ENCODE data around the gene CCDC34. TPM values are rescaled to one million over a fixed set of nuclear protein-coding genes. Genes with fewer than 3 reads are reported as not detected.

The CCDC34 gene
- total RNA-seq, 2 experiments from 2014 or later, result 1.3 to 1.6 TPM

GRCh38 chr11:27312110-27312509 lies 50.9 kb downstream of the CCDC34 start:
- no peak overlapping the region for H3K27ac Mint-ChIP-seq
- ATAC-seq (ENCODE audit: poor library complexity) (no peak), DNase-seq (no peak)
- no peaks in the 10 kb centered on the region for H3K27me3 ChIP-seq (ENCODE audit: control insufficient read depth in 1 of 2, insufficient read depth in 2 of 2, low read length in 2 of 2)
- no peak overlapping the region for H3K4me3 ChIP-seq (ENCODE audit: low read length)
- H3K4me1 ChIP-seq (ENCODE audit: insufficient read depth, low read length), result no peaks in the 10 kb centered on the region
- no peaks in the 10 kb centered on the region for H3K36me3 ChIP-seq (ENCODE audit: insufficient read depth, low read length)
- H3K27ac ChIP-seq (ENCODE audit: low read depth in 1 of 2, low read length in 2 of 2), result no peak overlapping the region
- H3K27me3 Mint-ChIP-seq, result no peaks in the 10 kb centered on the region
- H3K9me3 Mint-ChIP-seq, result no peaks in the 10 kb centered on the region
- H3K4me1 Mint-ChIP-seq (ENCODE audit: low read depth), result no peaks in the 10 kb centered on the region
- no peaks in the 10 kb centered on the region for H3K9me3 ChIP-seq (ENCODE audit: control insufficient read depth in 1 of 2, insufficient read depth in 1 of 2, low read length in 2 of 2)
- no peak for TF ChIP-seq CTCF (IDR thresholded peaks at IDR 0.05)
- CTCF ChIA-PET, result no interaction called here
- POLR2A ChIA-PET, result no interaction called here
- no peaks in the 10 kb centered on the region for H3K36me3 Mint-ChIP-seq (ENCODE audit: low read depth)
- intact Hi-C loops (cut with DNase I, micrococcal nuclease), result no loop called here
- H3K4me3 Mint-ChIP-seq, result no peak overlapping the region

DNA sequence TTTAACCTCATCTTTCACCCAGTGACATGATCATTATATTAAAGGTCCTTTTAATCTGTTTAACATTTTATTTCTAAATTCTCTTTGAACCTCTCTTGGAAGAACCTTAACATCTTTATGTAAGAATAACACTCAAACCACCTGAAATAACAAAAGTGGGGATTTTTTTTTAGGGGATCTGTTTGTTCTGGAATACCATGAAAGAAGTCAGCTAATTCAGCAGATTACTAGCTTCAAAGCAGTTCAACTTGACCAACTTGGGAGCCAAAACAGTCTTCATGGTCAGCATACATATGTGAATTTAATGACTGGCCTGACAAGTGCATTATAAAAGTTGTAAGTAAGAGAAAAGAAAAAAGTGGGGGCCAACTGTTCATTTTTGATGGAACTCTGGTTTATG lies 52.3 kb downstream of the CCDC34 start:
- Mint-ChIP-seq H3K4me3 (no peak overlapping the region), H3K36me3 (ENCODE audit: low read depth) (no peaks in the 10 kb centered on the region), H3K27ac (no peak overlapping the region), H3K9me3 (no peaks in the 10 kb centered on the region), H3K27me3 (no peaks in the 10 kb centered on the region), H3K4me1 (ENCODE audit: low read depth) (no peaks in the 10 kb centered on the region)
- H3K36me3 ChIP-seq (ENCODE audit: insufficient read depth, low read length), result no peaks in the 10 kb centered on the region
- no peak for TF ChIP-seq CTCF (IDR thresholded peaks at IDR 0.05)
- no peak overlapping the region for H3K4me3 ChIP-seq (ENCODE audit: low read length)
- intact Hi-C loops (cut with DNase I, micrococcal nuclease), result no loop called here
- ChIA-PET CTCF (no interaction called here), POLR2A (no interaction called here)
- H3K27ac ChIP-seq (ENCODE audit: low read depth in 1 of 2, low read length in 2 of 2), result no peak overlapping the region
- peaks cover 0 to 2% of the 10 kb centered on the region in 2 experiments for H3K9me3 ChIP-seq (ENCODE audit: control insufficient read depth in 1 of 2, insufficient read depth in 1 of 2, low read length in 2 of 2)
- ATAC-seq (ENCODE audit: poor library complexity) (no peak), DNase-seq (no peak)
- no peaks in the 10 kb centered on the region for H3K27me3 ChIP-seq (ENCODE audit: control insufficient read depth in 1 of 2, insufficient read depth in 2 of 2, low read length in 2 of 2)
- H3K4me1 ChIP-seq (ENCODE audit: insufficient read depth, low read length), result no peaks in the 10 kb centered on the region

DNA sequence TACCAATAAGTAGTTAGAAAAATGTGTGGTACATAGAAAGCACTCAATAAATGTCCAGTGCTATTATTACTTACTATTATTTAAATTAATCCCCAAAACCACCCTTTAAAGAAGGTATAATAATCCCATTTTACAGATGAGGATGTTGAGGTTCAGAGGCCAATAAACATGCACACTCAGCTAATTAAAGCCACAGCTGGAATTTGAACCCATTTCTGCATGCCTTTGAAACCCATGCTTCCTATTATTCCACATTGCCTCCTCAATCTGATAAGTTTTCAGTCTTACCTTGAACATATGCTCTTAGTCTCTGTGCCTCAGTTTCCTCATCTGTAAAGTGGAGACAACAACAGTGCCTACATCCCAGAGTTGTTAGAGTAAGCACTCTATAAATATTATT lies 52.8 kb downstream of the CCDC34 start:
- POLR2A ChIA-PET, result no interaction called here

More for the DNA sequence above, 52.8 kb downstream of the CCDC34 start:
- no peak overlapping the region for H3K27ac Mint-ChIP-seq
- Histone ChIP-seq H3K9me3 (ENCODE audit: control insufficient read depth in 1 of 2, insufficient read depth in 1 of 2, low read length in 2 of 2) (peaks cover 0 to 7% of the 10 kb centered on the region in 2 experiments), H3K27ac (ENCODE audit: low read depth in 1 of 2, low read length in 2 of 2) (no peak overlapping the region), H3K36me3 (ENCODE audit: insufficient read depth, low read length) (no peaks in the 10 kb centered on the region), H3K27me3 (ENCODE audit: control insufficient read depth in 1 of 2, insufficient read depth in 2 of 2, low read length in 2 of 2) (no peaks in the 10 kb centered on the region), H3K4me1 (ENCODE audit: insufficient read depth, low read length) (no peaks in the 10 kb centered on the region), H3K4me3 (ENCODE audit: low read length) (no peak overlapping the region)
- no peak for TF ChIP-seq CTCF (IDR thresholded peaks at IDR 0.05)
- intact Hi-C loops (cut with DNase I, micrococcal nuclease), result no loop called here
- H3K4me3 Mint-ChIP-seq, result no peak overlapping the region
- no peak for ATAC-seq (ENCODE audit: poor library complexity)
- no peaks in the 10 kb centered on the region for H3K4me1 Mint-ChIP-seq (ENCODE audit: low read depth)
- no peaks in the 10 kb centered on the region for H3K36me3 Mint-ChIP-seq (ENCODE audit: low read depth)
- H3K27me3 Mint-ChIP-seq, result no peaks in the 10 kb centered on the region
- H3K9me3 Mint-ChIP-seq, result no peaks in the 10 kb centered on the region
- CTCF ChIA-PET, result no interaction called here
- no peak for DNase-seq
